GM18499 (cell line): ENCODE measurements around the gene SSX4B.
"Not testable (repeated sequence)": the region's sequence is repeated elsewhere in the genome, so short reads cannot be mapped to it uniquely, and the experiment has no call there.

ENCODE experiments used
- ATAC-seq: cut with Tn5 transposase; IDR thresholded peaks from one replicate; pipeline ENCODE4 v1.9.1; 2021; ENCODE audit warnings: moderate number of reproducible peaks; ENCODE audit not compliant: insufficient read depth, unreplicated experiment

Gene SSX4B

DNA sequence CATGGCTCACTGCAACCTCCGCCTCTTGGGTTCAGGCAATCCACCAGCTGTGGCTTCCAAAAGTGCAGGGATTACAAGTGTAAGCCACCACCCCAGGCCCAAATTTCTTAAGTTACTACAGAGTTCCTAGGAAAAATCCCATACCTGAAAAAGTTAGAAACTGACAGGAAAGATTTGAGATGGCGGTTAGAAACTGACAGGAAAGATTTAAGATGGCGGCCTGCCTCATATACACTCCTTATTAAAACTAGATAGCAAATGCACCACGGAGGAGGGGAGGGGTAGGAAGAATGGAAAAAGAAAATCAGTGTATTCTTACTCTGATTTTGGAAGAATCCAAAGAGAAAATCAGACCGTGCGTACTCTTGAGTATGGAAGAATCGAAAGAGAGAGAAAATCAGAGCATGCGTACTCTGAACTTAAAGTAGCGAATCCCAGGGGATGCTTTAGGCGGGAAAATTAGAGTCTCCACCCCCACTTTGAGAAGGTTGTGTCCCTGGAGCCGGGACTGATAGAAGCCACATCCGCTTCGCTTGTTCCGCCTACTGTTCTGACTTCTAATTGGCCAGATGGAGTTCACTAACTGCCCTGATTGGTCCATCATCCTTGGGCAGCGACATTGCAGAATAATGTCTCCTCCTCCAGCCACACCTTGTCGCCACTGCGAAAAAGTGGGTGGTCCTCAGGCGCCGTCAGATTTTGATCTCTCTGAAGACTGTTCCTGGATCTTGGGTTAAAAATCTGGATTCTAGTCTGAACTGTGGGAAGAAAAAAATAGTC is 55.3 kb downstream of the SSX4B start, which contains the start of gene SSX3:
Gene SSX3 (minus strand): TSS at position 389 of the 780 bp plus-strand sequence. CDS start 1,454 bp downstream, outside the sequence.
- not testable (repeated sequence) for ATAC-seq
